CD4-positive, alpha-beta T cell treated with Interleukin-17A for 1 hour (primary cell): ENCODE data around the gene OPALIN.
"Not testable (repeated sequence)": the region's sequence is repeated elsewhere in the genome, so short reads cannot be mapped to it uniquely, and the experiment has no call there.

ENCODE experiments used
- DNase-seq: peaks from one replicate; pipeline ENCODE4 v3.0.0-alpha.2; 2020

The OPALIN gene

DNA sequence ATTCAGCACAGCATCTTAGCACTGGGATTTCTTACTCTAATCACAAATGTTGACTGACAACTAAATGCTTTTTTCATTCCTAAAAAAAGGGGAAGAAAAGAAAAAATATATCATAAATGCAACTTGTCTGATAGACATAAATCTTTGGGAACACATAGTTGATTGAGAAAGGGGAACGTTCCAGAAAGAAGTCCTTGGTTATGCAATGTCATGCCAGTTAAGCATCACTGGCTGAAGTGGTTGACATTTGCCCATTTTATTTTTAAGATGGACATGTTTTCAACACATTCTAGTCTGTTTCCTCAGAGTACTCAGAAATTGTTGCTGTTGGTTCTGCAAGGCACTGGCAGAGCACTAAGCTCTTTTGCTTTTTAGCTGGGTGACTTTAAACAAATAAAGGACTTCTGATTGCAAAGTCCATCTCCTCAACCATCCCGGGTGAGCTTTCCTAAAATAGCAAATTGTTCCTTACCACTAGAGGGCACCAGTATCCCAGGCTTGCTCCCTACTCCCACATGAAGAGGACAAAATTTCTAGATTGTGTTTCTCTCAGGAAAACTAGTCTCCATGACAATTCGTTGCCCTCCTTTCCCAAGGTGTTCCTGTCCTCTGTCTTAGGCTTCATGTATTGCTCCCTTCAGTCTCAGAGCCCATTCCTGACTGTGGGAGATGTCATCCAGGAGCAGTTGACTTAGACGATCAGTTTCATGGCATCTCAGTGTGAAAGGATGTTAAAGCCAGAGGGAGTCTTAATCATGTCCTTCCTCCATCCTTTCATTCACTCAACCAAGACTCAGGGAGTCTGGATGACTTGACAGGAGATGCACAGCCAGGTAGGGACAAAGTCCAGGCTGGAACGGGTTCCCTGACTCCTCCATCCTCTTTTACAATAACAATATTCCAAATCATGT, 23.9 kb downstream of the OPALIN start:
- peak; percentile 23 for DNase-seq

DNA sequence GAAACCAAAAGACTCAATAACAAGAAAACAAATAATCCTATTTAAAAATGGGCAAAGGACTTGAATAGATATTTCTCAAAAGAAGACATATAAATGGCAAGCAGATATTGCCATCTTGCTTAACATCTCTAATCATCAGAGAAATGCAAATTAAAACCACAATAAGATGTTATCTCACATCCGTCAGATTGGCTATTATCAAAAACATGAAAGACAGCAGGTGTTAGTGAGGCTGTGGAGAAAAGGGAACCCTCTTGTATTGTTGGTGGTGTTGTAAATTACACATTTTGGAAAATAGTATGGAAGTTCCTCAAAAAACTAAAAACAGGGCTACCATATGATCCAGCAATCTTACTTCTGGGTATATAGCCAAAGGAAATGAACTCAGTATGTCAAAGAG, 25.7 kb downstream of the OPALIN start:
- DNase-seq, result peak; percentile 29

DNA sequence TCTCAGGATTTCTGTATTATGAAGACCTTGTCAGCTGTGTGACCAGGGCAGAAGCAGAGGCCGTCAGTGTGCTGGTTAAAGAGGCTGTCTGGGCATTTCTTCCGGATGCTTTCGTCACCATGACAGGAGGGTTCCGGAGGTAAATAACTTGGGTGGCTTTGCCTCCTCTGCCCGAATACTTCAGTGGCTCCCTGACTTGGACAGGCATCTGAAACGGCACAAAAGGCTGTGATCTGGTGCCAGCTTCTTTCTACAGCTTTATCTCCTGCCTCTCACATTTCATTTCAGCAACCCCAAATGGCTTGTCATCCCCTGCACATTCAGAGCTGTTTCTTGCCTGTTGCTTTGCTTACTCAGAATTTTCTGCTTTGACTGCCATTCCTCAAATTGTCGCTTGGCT, 31.3 kb downstream of the OPALIN start:
- DNase-seq, result no peak

DNA sequence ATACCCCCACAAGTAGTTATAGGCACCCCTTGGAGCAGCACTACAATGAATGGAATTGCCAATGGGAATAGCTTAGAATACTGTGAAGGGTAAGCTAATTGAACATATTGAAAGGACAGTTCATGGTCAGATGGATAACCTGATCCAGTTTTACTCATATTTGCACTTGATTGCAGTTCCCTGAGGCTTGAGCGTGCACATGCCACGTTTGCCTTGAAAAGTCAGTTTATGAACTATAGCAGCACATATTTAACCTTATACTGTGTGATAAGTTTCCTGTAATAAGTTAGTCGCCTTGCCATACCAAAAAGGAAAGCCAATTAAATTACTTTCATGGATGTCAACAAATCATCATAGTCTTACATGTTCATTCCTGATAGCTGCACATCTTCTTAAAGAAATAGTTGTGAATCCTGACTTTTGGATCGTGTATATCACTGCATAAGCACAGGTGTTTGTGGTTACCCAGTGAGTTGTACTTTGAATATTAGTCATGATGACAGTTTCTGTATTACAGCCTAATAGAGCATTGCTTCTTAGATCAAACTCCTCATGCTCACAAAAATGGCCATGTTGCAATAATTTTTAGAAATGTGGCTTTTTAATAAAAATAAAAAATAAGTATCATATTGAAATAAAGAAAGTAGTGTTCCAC, 33.0 kb downstream of the OPALIN start:
- no peak for DNase-seq

DNA sequence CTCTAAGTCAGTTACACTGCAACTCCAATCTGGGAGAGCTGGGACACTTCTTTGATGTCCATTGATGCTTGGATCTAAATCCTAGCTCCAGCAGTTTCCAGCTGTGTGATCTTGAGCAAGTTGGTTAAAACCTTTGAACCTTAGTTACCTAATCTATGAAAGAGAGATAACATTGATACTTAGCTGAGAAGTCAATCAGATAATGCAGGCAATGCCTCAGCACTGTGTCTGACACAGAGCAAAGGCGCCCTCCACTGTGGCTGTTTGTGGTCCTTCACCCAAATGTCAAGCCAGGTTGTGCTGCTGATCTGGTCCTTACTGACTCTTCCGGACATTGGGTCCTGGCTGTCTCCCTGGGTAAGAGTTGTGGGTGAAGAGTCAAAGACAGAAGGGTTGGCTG, 34.4 kb downstream of the OPALIN start:
- no peak for DNase-seq

DNA sequence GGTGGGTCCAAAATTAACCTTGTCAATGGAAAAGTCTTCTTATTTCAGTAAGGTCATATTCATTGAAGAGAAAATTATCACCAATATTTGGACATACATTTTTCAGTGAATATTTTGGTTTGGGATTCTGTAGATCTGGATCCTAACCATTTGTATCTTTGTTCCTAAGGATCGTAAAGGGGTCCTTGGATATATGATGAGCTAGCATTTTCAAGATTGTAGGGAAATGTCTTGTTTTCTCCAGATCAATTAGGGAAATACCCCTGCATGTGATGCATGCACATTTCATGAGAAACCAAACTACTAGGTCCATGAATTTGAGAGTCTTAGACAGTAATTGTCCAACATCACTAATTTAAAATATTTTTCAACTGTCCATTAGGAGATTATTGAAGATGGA, 36.5 kb downstream of the OPALIN start:
- no peak for DNase-seq

DNA sequence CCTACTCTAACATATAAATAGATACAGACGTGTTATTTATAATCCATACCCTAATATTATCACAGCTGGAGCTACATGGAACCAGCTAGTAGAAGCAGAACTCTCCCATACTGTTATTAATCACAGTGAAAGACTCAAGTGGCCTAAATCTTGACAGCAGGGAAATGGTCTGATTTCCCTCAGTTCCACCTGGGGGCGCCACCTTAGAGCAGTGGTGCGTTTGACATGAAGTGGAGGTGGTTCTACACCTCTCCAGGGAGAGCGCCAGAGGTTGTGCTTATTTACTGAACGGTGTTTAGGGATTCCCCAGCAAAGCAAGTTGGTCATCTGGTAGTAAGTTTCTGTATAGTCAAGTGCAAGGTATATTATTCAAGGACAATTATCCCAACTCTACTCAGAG, 37.0 kb downstream of the OPALIN start:
- no peak for DNase-seq

DNA sequence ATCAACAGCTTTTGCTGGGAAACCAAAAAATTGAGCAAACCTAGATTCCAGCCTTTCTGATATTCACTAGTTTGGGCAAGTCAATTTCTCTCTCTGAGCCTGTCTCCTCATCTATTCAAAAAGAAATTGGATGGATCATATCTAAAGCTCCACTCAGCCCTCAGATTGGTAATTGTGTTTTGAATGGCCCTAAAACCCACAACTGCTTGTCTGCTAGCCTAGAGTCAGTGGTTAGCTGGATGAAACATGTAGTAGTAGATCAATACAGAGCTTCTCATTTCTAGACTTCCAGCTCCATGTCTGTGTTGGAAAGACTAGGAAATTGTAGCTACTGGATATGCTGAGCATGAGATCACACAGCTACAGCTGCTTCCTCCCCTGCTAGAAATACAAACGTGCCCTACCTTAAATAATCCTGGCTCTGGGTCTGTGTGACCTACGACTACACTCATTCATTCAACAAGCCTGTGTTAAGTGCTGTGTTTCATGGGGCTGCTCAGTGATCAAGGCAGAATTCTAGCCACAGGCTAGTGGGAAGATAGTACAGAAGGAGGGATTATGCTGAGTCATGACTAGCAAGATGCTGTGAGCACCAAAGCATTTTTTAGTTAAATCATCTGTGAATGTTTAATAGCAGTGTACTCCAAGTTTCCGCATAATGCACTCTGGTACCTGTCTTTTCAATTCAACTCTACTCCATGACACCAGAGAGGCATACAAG, 38.9 kb downstream of the OPALIN start:
- no peak for DNase-seq

DNA sequence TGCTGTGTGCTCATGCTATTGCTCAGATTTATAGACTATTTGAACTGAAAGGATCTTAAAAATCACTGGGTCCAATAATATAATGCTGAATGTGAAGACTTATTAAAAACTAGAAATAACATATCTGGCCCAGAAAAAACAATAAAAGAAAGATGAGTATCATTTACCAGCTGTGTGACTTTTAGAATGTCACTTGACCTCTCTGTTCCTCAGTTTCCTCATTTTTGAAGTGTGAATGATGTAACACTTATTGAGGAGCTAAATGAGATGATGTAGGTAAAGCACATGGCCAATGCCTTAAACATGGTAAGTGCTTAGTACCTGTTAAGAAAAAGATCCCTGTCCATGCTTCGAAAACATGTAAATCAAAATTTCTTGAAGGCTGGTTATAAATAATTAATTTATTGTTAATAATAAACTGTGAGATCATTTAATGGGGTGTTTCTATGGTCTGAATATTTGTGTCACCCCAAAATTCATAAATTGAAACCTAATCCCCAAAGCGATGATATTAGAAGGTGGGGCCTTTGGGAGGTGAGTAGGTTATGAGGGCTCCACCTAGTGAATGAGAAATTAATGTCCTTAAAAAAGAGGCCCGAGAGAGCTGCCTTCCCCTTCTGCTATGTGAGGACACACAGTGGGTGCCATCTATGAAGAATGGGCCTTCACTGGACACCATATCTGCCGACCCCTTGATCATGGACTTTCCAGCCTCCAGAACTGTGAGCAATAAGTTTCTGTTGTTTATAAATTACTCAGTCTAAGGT, 41.6 kb downstream of the OPALIN start:
- no peak for DNase-seq

DNA sequence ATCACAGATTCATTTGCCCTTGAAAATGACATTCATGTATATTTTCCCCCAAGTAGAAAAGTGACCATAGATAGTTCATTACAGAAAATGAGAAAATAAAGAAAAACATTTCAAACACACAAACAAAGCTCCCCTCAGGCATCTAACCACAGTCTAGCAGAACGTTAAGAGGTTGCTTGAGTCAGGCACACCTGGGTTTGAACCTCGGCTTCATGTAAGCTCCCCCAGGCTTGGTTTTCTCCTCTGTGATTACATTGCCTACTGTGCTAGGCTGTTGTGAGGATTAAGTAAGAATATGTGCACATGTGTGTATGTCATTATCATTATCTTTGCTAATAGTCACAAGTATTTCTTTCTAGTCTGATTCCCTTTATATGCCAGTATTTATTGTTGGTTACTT, 45.5 kb downstream of the OPALIN start:
- DNase-seq, result no peak

DNA sequence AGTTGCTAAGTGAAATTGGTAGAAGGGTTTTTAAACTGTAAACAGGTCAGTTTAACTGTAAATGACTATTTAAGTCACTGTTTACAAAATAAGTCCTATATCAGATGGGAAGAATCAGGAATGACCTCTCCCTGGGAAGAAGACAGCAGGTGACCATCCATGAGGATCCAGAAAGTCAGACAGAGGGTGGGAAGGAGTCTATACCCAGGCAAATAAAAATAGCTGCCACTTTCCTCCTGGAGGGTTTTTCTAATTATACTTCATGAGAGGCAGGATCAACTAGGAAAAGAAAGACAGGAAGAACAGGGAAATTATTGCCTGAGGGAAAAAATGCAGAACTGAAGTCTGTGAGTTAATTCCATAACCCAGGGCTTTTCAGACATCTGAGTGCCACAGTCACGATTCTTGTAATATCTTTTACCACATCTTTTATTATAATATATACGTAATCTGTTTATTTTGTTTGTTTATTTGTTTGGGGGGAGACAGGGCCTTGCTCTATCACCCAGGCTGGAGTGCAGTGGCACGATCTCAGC, 47.6 kb downstream of the OPALIN start:
- no peak for DNase-seq

DNA sequence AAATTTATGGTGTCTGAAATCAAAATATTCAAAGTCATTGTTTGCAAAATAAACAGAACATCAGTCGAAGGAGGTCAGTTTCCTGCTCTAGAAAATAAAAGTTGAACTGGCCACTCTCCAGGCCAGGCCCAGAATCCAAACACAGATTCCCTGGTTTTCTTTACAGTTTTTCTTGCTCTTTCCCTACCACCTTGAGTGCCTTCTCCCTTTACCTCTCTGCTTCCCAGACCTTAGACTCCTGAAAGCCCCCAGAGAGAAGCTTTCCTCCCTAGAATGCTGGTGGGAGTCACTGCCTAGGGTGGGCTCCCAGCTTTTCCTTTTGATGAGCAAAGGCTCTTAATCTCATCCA, 48.5 kb downstream of the OPALIN start:
- no peak for DNase-seq

DNA sequence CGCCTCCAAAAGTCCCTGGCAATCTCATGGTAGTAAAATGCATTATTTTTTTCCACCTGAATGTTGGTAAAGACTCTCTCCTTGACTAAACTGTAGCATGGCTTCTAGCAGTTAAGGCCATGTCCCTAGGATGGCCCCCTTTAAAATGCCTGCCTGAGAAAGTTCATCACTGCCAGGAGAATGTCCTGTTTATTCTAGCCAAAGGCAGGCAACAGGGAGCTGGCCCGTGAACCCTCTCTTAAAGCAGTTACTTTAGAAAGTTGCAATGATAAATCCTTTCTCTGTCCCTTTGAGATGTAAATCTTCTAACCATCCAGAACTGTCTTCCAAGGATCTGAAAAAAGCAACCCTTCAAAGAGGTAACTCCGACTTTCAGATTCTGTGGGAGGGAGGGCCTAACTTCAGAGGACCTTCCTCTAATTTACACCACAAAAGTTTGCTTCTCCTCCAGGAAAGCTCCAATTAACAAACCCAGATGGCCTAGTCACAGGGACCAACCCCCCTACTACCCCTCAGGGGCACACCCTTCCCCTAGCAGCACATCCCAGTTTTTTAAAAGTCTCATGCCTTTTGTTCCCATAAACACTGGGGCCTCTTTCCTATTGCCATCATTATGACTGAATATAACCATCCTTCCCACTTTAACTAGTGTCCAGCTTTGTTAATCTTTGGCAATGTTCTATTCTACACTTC, 49.0 kb downstream of the OPALIN start:
- DNase-seq, result no peak

DNA sequence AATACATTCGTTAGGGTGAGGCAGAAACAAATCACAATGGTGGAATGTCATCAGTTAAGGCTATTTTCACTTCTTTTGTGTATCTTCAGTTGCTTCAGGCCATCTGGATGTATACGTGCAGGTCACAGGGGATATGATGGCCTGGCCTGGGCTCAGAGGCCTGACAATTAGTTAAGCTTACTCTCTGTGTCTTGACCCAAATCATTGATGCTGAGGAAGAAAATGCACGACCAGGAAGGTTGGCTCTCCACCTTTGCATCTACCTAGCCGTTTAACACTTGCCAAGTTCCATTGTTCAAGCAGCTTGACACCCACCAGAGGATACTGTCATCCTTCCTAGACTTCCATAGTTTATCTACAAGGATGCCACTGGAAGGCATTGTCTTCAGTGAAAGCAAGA, 49.9 kb downstream of the OPALIN start:
- DNase-seq, result not testable (repeated sequence)

DNA sequence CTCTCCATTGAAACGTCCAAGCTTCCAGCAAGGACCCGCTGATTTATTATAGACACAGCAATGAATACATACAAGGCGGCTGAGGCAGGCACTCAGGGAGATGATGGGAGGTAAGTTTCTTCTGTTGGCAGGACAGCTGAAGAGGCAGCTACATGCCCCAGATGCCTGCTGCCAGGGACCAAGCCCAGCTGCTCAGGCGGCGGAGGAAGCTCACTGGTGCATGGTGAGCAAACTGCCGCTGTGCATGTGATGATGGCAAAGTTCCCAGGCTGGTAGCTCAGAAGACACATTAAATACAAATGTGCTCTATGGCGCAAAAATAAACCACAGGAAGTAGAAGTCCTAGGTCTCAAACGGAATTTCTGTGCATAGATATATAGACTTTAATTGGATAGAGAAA, 52.3 kb downstream of the OPALIN start:
- no peak for DNase-seq

DNA sequence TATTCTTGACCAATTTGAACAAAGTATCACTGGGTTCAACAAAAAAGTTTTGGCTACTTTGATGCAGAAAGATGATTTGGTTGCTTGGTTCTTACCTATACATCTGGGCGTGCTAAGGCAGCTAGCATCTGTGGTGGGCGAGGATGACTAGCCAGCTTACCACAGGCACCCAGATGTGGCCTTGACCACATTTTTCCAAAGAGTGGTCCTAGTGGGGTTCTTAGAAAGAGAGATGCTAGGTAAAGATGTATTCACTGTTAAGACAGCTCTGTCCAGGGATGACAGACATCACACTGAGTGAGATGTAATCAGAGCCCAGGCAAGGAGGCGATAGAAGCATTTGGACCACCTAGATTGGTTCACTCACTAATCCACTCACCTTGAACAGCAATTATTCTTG, 53.8 kb downstream of the OPALIN start:
- DNase-seq, result no peak

DNA sequence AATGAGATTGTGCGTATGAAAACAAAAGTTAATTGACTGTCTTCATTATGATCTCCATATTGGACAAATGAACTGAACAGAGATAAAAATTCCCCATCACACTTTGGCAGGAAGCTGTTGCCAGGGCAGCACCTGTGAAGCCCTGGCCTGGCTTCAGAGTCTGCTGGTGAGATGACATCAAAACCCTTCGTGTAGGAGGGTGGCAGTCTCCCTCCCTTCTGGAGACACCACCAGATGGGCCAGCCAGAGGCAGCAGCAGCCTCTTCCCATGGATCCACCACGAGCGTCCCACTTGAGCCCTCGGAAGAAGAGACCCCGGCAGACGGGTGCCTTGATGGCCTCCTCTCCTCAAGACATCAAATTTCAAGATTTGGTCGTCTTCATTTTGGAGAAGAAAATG, 54.6 kb downstream of the OPALIN start, which contains the start of gene DNTT:
Gene DNTT (plus strand): TSS at position 205 of the 400 bp plus-strand sequence. CDS start 64 bp downstream, at position 269.
- DNase-seq, result no peak

DNA sequence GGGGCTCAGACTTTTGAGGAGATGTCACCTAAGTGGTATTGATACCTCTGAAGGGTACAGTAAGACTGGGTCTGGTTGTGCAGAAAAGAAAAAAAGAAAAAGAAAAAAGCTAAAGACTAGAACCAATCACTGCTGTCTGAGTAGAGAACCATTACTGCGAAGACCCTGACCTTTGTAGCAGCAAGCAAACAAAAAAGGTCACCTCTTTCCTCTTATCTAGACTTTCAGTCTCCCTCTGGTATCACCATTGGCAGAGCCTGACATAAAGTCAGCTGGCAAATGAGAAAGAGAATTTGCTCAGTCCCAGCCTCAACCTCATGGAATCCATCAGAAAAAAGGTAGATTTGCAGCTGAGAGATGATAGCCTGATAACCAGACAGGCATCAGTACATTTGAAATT, 57.2 kb downstream of the OPALIN start:
- DNase-seq, result no peak

DNA sequence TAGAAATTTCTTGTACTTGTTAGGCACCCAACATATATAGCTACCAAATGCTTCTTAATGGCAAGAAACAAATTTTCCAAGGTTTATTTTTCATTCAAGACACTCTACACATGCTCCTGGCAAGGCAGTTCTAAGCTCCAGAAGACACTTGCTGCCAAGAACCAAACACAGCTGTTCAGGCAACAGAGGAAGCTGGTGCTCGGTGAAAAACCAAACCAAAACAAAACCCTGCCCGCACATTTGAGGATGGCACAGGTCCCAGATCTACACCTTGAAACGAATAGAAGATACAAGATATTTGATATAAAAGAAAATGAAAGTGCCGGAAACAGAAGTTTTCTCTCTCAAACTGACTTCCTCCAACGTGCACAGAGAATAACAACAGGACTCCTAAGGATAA, 59.4 kb downstream of the OPALIN start:
- DNase-seq, result no peak

DNA sequence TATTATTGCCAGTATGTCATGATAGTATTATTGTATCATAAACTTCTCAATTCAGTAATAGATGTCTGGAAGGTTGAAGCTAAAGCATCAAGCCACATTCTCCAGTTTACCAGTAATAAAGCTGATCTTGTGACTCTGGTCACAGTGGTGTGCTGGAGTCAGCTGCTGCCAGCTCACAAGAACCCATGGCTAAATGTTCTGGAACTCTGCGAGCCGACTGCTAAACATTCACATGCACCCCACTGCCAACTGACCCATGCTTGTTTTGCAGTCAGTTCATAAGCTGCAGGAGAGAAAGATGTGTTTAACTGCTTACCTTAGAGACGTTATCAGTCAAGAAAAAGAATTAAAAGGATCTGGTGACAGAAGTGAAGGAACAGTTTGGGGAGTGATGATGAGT, 60.4 kb downstream of the OPALIN start:
- DNase-seq, result no peak

DNA sequence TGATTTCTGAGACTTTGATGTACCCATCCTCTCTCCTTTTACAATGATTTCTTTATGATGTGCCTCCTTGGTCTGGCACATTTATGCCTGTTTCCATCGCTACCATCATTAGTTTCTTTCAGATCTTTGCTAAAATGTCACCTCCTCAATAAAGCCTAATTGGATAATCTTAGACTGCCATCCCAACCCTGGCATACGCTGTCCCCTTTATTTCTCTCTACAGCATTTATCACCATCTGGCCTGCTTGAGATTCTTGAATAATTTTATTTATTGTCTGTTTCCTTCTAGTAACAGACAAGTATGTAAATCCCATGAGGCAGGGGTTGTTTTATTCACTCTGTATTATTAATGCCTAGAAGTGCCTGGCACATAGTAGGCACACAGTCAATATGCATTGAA, 61.3 kb downstream of the OPALIN start:
- no peak for DNase-seq

DNA sequence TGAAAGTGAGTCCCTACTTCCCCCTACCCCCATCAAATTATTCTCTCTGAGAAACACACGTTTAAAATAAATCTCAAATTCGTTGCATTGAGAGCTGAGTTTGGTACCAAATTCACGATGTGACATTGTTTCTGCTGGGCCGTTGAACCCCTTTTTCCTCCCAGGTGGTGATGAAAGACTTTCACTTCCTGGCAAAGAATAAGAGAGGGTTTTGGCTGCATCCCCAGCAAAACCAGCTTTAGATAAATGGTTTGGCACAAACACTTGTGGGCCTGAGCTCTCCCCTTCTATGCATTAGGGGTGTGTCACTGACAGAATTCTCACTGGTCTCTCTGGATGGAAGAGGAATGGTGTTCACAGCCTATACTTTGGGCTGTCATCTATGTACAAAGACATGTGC, 63.3 kb downstream of the OPALIN start:
- DNase-seq, result no peak
